NCI-H2107 treated with DMSO at 0.1 percent for 48 hours (cell line): ENCODE results near the gene SH3BGRL.

Source experiments
- DNase-seq: peaks from one replicate; lab custom pipeline; 2025; ENCODE audit not compliant: unreplicated experiment; lab: John Stamatoyannopoulos, UW

SH3BGRL gene

GRCh38 chrX:81201671-81202455 lies at the start of gene SH3BGRL, which contains the start of gene HMGN5:
Gene SH3BGRL (plus strand): TSS chrX:81202102. CDS start chrX:81202201, 99 bp downstream.
Gene HMGN5 (minus strand): TSS chrX:81201913. CDS start chrX:81121549, 80,364 bp downstream.
- DNase-seq = peak; percentile 70

DNA sequence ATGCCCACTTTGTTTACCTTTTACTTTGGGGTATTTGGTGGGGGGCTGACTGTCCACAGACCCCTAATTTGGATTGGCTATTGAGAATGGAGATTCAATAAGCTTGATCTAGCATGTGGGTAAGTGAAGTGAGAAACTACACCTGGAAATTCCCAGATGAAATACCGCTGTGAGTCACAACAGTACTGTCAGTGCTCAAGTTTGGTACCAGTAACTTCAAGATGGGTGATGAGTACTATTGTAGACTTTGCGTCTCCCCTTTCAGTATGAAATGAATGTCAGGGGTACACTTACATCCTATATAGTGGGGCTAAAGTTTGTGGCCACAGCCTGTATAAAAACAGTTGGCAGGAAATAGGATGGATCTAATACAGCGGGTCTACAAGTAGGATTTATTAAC lies 33.5 kb upstream of the SH3BGRL start:
- no peak for DNase-seq

- peak; percentile 15 for DNase-seq
Measured at GRCh38 chrX:81174286-81174685, 27.6 kb upstream of the SH3BGRL start.

DNA sequence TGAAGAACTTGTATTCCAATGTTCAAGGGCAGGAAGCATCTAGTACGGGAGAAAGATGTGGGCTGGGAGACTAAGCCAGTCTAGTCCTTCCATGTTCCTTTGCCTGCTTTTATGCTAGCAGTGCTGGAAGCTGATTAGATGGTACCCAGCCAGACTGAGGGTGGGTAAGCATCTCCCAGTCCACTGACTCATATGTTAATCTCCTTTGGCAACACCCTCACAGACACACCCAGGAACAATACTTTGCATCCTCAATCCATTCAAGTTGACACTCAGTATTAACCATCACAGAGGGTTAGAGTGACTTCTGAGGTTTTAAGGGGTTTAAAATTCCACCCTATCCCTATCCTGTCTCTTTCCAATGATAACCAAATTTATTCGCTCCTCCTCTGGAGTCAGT lies 6.6 kb upstream of the SH3BGRL start:
- no peak for DNase-seq

GRCh38 chrX:81195712-81196111 lies 6.2 kb upstream of the SH3BGRL start:
- peak; percentile 16 for DNase-seq

GRCh38 chrX:81201071-81201470 lies 831 bp upstream of the SH3BGRL start:
- no peak for DNase-seq

DNA sequence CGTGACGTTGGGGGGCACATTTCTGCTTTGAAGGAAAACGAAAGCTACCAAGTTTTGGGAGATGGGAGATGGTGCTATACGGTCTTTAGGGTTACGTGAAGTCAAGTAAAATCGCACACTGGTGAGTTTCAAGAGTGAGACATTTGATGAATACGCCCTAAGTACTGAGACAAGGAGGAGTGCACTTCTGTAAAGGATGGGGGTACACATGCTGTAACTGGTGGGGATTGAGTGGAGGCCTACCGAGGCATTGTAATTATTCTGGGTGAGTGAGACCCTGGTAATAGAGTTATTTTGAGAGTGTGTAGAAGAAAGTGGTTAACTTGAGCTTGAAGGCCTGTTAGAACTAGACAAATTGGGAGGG lies 536 bp downstream of the SH3BGRL start:
- no peak for DNase-seq

- no peak for DNase-seq
Measured at GRCh38 chrX:81202943-81203342, 1.0 kb downstream of the SH3BGRL start.

DNA sequence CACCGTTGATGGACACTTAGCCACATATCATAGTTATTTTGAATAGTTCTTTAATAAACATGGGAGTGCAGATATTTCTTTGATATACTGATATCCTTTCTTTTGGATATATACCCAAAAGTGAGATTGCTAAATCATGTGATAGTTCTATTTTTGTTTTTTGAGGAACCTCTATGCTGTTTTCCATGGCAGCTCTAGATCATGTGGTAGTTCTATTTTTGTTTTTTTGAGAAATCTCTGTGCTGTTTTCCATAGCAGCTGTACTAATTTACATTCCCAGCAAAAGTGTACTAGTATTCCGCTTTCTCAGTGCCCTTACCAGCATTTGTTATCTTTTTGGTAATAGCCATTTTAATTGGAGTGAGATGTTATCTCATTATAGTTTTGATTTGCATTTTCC lies 3.6 kb downstream of the SH3BGRL start:
- DNase-seq = no peak

DNA sequence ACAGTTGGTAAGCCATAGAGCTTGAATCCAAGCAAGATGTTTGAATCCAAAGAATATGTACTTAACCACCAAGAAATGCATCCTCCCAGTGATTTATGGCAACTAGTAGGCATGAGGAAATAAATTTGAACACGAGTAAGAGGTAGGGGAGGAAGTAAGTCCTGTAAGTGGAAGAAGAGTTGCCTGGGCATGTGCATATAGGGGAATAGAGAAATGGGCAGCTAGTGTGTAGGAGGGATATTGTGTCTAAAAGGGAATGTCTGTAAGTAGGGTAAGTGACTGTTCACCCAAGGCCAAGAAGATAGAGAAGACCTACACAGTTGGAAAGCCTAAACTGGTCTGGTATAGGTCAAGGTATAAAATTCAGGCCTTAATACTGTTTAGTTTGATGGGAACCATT lies 4.6 kb downstream of the SH3BGRL start:
- DNase-seq = no peak

- no peak for DNase-seq
Measured at GRCh38 chrX:81208916-81209315, 7.0 kb downstream of the SH3BGRL start.

- DNase-seq = no peak
Measured at GRCh38 chrX:81215685-81216084, 13.8 kb downstream of the SH3BGRL start.

DNA sequence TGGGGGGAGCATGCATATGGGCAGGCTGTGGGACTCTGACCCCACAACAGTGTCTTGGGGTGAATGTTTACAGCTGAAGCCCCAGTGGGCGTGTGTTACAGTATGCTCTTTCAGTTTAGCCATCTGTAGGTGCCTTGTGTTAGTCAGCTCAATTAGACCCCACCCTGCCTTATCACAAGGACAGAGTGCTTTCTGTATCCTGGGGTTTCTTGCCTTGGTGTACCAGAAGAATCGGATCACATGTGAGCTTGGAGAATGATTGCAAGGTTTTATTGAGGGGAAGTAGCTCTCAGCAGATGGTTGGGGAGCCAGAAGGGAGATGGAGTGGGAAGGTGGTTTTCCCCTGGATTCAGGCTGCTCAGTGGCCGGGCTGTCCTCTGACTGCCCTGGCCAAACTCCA lies 27.3 kb downstream of the SH3BGRL start:
- no peak for DNase-seq

GRCh38 chrX:81229901-81230300 lies 28.0 kb downstream of the SH3BGRL start:
- no peak for DNase-seq

GRCh38 chrX:81231476-81231875 lies 29.6 kb downstream of the SH3BGRL start:
- DNase-seq = no peak

DNA sequence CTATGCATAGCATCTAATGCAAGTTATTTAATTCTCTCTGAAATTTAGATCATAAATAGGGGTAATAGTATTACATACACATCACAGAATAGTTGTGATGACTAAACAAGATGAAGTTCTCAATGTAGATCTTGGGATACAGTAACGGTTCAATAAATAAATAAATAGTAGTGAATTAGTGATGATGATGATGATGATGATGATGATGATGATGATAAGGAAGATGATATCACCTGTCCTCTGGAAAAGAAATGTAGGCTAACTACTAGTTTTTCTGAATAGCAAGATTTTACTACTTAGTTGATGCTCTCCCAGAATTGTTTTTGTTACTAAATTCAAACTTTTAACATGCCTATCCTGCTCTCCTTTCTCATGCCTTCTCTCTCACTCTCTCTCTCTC lies 30.3 kb downstream of the SH3BGRL start:
- DNase-seq = no peak

- DNase-seq = no peak
Measured at GRCh38 chrX:81237516-81237915, 35.6 kb downstream of the SH3BGRL start.

DNA sequence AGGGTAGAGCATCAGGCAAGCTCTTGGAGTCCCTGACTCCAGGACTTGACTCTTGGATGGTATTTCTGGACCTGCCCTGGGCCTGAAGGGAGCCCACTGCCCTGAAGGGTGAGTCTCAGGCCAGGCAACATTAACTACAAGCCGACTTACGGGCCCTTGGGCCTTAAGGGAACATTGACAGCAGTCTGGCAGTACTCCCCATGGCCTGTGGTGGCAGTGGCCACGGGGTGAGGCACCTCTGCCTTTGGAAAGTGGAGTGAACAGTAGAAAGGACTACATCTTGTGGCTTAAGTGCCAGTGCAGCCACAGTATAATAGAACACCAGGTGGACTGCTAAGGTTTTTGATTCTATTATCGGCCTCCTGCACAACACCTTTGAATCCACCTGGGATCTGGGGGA lies 36.3 kb downstream of the SH3BGRL start:
- DNase-seq = peak; percentile 2

DNA sequence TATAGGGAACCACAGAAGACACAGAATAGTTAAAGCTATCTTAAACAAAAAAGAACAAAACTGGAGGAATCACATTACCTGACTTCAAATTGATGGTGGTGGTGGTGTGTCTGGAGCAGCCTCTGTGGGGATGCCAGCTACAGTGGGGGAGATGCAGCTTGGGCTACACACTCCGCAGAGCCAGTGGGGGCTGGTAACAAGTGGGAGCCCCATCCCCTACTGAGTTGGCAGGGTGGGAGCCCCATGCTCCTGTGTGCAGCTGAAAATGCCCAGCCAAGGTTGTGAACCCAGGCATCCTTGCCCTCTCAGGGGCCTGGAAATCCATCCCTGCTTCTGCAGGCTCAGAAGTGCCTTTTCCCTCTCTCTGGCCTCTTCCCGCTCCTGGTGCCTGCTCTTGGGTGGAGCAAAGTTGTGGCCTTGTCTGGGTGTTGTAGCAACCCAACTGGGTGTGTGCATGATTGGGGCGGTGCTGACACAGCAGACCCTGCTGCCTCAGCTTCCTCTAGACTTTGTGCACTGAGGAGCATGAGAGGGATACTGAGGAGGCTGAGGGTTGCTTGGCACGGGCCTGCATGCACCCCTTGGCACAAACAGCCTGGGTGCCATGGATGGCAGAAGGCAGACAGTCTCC lies 38.9 kb downstream of the SH3BGRL start:
- no peak for DNase-seq

DNA sequence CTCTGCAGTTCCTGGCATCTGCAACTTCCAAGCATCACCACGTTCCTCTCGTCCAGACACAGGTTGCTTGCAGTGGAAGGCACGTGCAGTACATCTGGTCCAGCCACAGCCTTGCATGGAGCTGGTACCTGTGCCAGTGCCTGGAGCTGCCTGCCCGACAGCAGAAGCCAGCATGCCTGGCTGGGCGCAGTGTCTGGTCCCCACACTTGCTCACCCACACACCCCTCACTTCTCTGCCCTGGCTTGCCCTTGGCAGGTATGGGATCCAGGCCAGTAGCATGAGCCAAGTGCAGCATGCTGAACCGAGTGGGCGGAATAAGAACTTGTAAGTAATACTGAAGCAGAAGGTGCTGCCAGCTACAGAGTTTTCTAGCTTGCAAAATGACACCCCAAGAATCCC lies 39.9 kb downstream of the SH3BGRL start:
- no peak for DNase-seq

- DNase-seq = no peak
Measured at GRCh38 chrX:81255876-81256275, 54.0 kb downstream of the SH3BGRL start.

GRCh38 chrX:81257817-81258216 lies 55.9 kb downstream of the SH3BGRL start:
- no peak for DNase-seq
